DOHH2 (cell line): ENCODE measurements around the gene SARNP.

Experiments
- H3F3A ChIP-seq: fragments of 200-600 bp; sonication (generic), shearing (Covaris generic); 2 replicates; pipeline ENCODE4 v1.6.0; 2016; ENCODE audit warnings: antibody characterized with exemption, mild to moderate bottlenecking; ENCODE audit not compliant: control insufficient read depth, insufficient read depth
- H3K27ac ChIP-seq: fragments of 200-600 bp; sonication (generic); 2 replicates; pipeline ENCODE4 v1.5.1; 2014; ENCODE audit warnings: low read depth, mild to moderate bottlenecking, low read length, moderate library complexity
- H3K27me3 ChIP-seq: fragments of 200-600 bp; sonication (generic); 2 replicates; pipeline ENCODE4 v1.6.1; 2014; ENCODE audit warnings: mild to moderate bottlenecking, low read length, mixed read lengths; ENCODE audit not compliant: control insufficient read depth
- H3K36me3 ChIP-seq: fragments of 200-600 bp; sonication (generic); 2 replicates; pipeline ENCODE4 v1.6.1; 2014; ENCODE audit warnings: mild to moderate bottlenecking, low read length, moderate library complexity, mixed read lengths; ENCODE audit not compliant: control insufficient read depth
- H3K4me1 ChIP-seq: fragments of 200-600 bp; sonication (generic); 2 replicates; pipeline ENCODE4 v1.6.1; 2014; ENCODE audit warnings: mild to moderate bottlenecking, low read length, mixed read lengths; ENCODE audit not compliant: control insufficient read depth
- H3K4me2 ChIP-seq: fragments of 200-600 bp; sonication (generic); 2 replicates; pipeline ENCODE4 v1.6.0; 2014; ENCODE audit warnings: mild to moderate bottlenecking, low read length, moderate library complexity
- H3K4me3 ChIP-seq: fragments of 200-600 bp; sonication (generic); 2 replicates; pipeline ENCODE4 v1.5.1; 2014; ENCODE audit warnings: mild to moderate bottlenecking, low read length, mixed read lengths
- H3K79me2 ChIP-seq: fragments of 200-600 bp; sonication (generic); 2 replicates; pipeline ENCODE4 v1.6.1; 2014; ENCODE audit warnings: mild to moderate bottlenecking, low read length, mixed read lengths; ENCODE audit not compliant: control insufficient read depth
- H3K9me2 ChIP-seq: fragments of 200-600 bp; sonication (generic); replicated peaks from 2 replicates; pipeline ENCODE4 v1.6.1; 2014; ENCODE audit warnings: mild to moderate bottlenecking, low read length, mixed read lengths; ENCODE audit not compliant: control insufficient read depth
- H3K9me3 ChIP-seq: fragments of 200-600 bp; sonication (generic); 2 replicates; pipeline ENCODE4 v1.6.1; 2014; ENCODE audit warnings: antibody characterized with exemption, low read length, mixed read lengths; ENCODE audit not compliant: control insufficient read depth, insufficient read depth
- H4K20me1 ChIP-seq: fragments of 200-600 bp; sonication (generic); 2 replicates; pipeline ENCODE4 v1.6.0; 2014; ENCODE audit warnings: low read depth, mild to moderate bottlenecking, antibody characterized with exemption, low read length, moderate library complexity; ENCODE audit not compliant: control insufficient read depth, insufficient read depth
- CTCF ChIP-seq: fragments of 200-600 bp; sonication (generic); IDR thresholded peaks from one replicate; pipeline ENCODE4 v1.5.1; 2014; ENCODE audit warnings: antibody characterized with exemption, mild to moderate bottlenecking, low read depth, low read length; ENCODE audit not compliant: poor library complexity, severe bottlenecking
- EZH2phosphoT487 ChIP-seq: fragments of 200-600 bp; sonication (generic); IDR thresholded peaks from 2 replicates; pipeline ENCODE4 v1.6.1; 2017; ENCODE audit warnings: borderline replicate concordance, mild to moderate bottlenecking, antibody characterized with exemption, low read length, moderate library complexity, mixed read lengths

Gene SARNP

GRCh38 chr12:55797550-55797949 is 20.0 kb downstream of the SARNP start:
- Histone ChIP-seq H3K4me1 (no peaks in the 10 kb centered on the region), H3F3A (peaks cover 8% of the 10 kb centered on the region), H3K27me3 (no peaks in the 10 kb centered on the region), H3K27ac (no peak overlapping the region), H4K20me1 (peaks cover 8% of the 10 kb centered on the region), H3K36me3 (peaks cover 98% of the 10 kb centered on the region), H3K4me3 (no peak overlapping the region), H3K9me2 (no peaks in the 10 kb centered on the region), H3K4me2 (no peak overlapping the region), H3K79me2 (peaks cover 29% of the 10 kb centered on the region), H3K9me3 (no peaks in the 10 kb centered on the region)
- no peak for TF ChIP-seq EZH2phosphoT487

- H3K4me2 ChIP-seq = no peak overlapping the region
- H3K79me2 ChIP-seq = peaks cover 27% of the 10 kb centered on the region
- H3K4me3 ChIP-seq = no peak overlapping the region
- TF ChIP-seq EZH2phosphoT487 (no peak), CTCF (peak; percentile 70)
- peaks cover 8% of the 10 kb centered on the region for H3F3A ChIP-seq
- no peak overlapping the region for H3K27ac ChIP-seq
- H3K9me3 ChIP-seq = no peaks in the 10 kb centered on the region
- H4K20me1 ChIP-seq = peaks cover 8% of the 10 kb centered on the region
- no peaks in the 10 kb centered on the region for H3K27me3 ChIP-seq
- H3K36me3 ChIP-seq = peaks cover 96% of the 10 kb centered on the region
- no peaks in the 10 kb centered on the region for H3K4me1 ChIP-seq
- H3K9me2 ChIP-seq = no peaks in the 10 kb centered on the region
Measured at GRCh38 chr12:55797068-55797467, 20.5 kb downstream of the SARNP start.

GRCh38 chr12:55795950-55796349 is 21.6 kb downstream of the SARNP start:
- no peaks in the 10 kb centered on the region for H3K4me1 ChIP-seq
- peaks cover 8% of the 10 kb centered on the region for H4K20me1 ChIP-seq
- no peak overlapping the region for H3K4me2 ChIP-seq
- H3K79me2 ChIP-seq = peaks cover 27% of the 10 kb centered on the region
- no peaks in the 10 kb centered on the region for H3K9me2 ChIP-seq
- TF ChIP-seq EZH2phosphoT487 = no peak
- TF ChIP-seq CTCF = no peak
- H3K36me3 ChIP-seq = peaks cover 94% of the 10 kb centered on the region
- no peak overlapping the region for H3K27ac ChIP-seq
- H3K4me3 ChIP-seq = no peak overlapping the region
- H3K27me3 ChIP-seq = no peaks in the 10 kb centered on the region
- peaks cover 12% of the 10 kb centered on the region for H3F3A ChIP-seq
- no peaks in the 10 kb centered on the region for H3K9me3 ChIP-seq

GRCh38 chr12:55789893-55790292 is 27.6 kb downstream of the SARNP start:
- H3K27me3 ChIP-seq = no peaks in the 10 kb centered on the region
- 0 out of 2 replicates have a peak, but pooled peaks cover 4% of the 10 kb centered on the region for H3K79me2 ChIP-seq
- peaks cover 6% of the 10 kb centered on the region for H3F3A ChIP-seq
- no peaks in the 10 kb centered on the region for H3K9me3 ChIP-seq
- no peaks in the 10 kb centered on the region for H3K9me2 ChIP-seq
- TF ChIP-seq CTCF = no peak
- no peak for TF ChIP-seq EZH2phosphoT487
- H3K4me1 ChIP-seq = no peaks in the 10 kb centered on the region
- no peaks in the 10 kb centered on the region for H4K20me1 ChIP-seq
- H3K36me3 ChIP-seq = peaks cover 88% of the 10 kb centered on the region
- no peak overlapping the region for H3K4me3 ChIP-seq
- H3K27ac ChIP-seq = no peak overlapping the region
- no peak overlapping the region for H3K4me2 ChIP-seq
